Testis (tissue), 3 donors: Measurements from ENCODE around the gene EDAR. TPM values are rescaled to one million over a fixed set of nuclear protein-coding genes. Genes with fewer than 3 reads are reported as not detected.

Source experiments
- DNase-seq: peaks from one replicate; pipeline ENCODE4 v3.0.0-alpha.2; 2019
- H3K27ac ChIP-seq, 2 donors: fragments of 200-600 bp; sonication (generic); one replicate each; pipeline ENCODE4 v1.5.1; 2019
- H3K27me3 ChIP-seq: fragments of 200-600 bp; sonication (generic); one replicate; pipeline ENCODE4 v1.5.1; 2019
- H3K36me3 ChIP-seq: fragments of 200-600 bp; sonication (generic); one replicate; pipeline ENCODE4 v1.5.1; 2017; ENCODE audit warnings: low read depth; ENCODE audit errors: missing control alignments
- H3K4me1 ChIP-seq: fragments of 200-600 bp; sonication (generic); one replicate; pipeline ENCODE4 v1.5.1; 2019
- H3K4me3 ChIP-seq, 2 donors: fragments of 200-600 bp; sonication (generic); one replicate each; pipeline ENCODE4 v1.5.1; 2017 to 2019
- H3K9me3 ChIP-seq: fragments of 200-600 bp; sonication (generic); one replicate; pipeline ENCODE4 v1.5.1; 2017
- CTCF ChIP-seq, 3 experiments: fragments of 450-650 bp in 2 of 3; fragments of 200-600 bp in 1 of 3; sonication (generic) in 1 of 3; IDR thresholded peaks; one replicate each; pipeline ENCODE4 v1.5.1; 2016 to 2019; ENCODE audit warnings: antibody characterized with exemption in 3 of 3, mild to moderate bottlenecking in 2 of 3, moderate library complexity in 1 of 3
- POLR2A ChIP-seq: fragments of 450-650 bp; IDR thresholded peaks from one replicate; pipeline ENCODE4 v1.6.1; 2017; ENCODE audit warnings: antibody characterized with exemption, mild to moderate bottlenecking, moderate library complexity
- WGBS, 2 donors: methylation state at CpG; one replicate each; pipeline ENCODE4 v1.1.5; 2018; 5-methylcytosine and 5-hydroxymethylcytosine counted together
- intact Hi-C: fragments of 100-400 bp; cut with DNase I; formaldehyde crosslinking; loops from one replicate; pipeline ENCODE4 v1.15.1; 2023; ENCODE audit warnings: low total_unique reads
- polyA plus RNA-seq: library from polyadenylated mRNA; stranded (reverse); fragments of 350-450 nt; fragmentation: Illumina TruSeq; extraction: RNeasy Lipid Tissue Mini Kit (QIAGEN cat#74804); gene quantifications from one replicate; pipeline ENCODE4 v1.2.3, GENCODE V29; 2014; ENCODE audit warnings: low read depth, low replicate concordance; ENCODE audit not compliant: insufficient read depth
- total RNA-seq, 2 donors: library from RNA; depleted of rRNA; stranded (reverse); fragments of >200 nt; gene quantifications; one replicate each; pipeline ENCODE4 v1.2.3, GENCODE V29; 2016

Gene EDAR
- total and polyA plus RNA-seq, 3 donors from 2014 or later, result 0.30 to 0.74 (median 0.39) TPM

- Histone ChIP-seq H3K4me3 (no peak overlapping the region), H3K9me3 (no peaks in the 10 kb centered on the region), H3K27me3 (no peaks in the 10 kb centered on the region), H3K4me1 (peaks cover 6% of the 10 kb centered on the region), H3K27ac (no peak overlapping the region), H3K36me3 (no peaks in the 10 kb centered on the region)
- WGBS, 2 donors, result 68 to 76% methylated on average over 4 of the region's 4 CpGs
- no peak for DNase-seq
- TF ChIP-seq CTCF (IDR thresholded peaks at IDR 0.05) (no peak), POLR2A (no peak)
- intact Hi-C loops, result no loop called here
Observed at GRCh38 chr2:108949316-108950239, 39.4 kb downstream of the EDAR start.

GRCh38 chr2:108947271-108947907 is 41.6 kb downstream of the EDAR start:
- WGBS, 2 donors, result 89 to 92% methylated on average over 5 of the region's 5 CpGs

GRCh38 chr2:108946442-108946841 is 42.6 kb downstream of the EDAR start:
- intact Hi-C loops, result no loop called here
- 94 to 95% methylated on average over 1 of the region's 1 CpG for WGBS, 2 donors
- TF ChIP-seq CTCF (IDR thresholded peaks at IDR 0.05) (no peak), POLR2A (no peak)

More at GRCh38 chr2:108947271-108947907, 41.6 kb downstream of the EDAR start:
- Histone ChIP-seq H3K4me3 (no peak overlapping the region), H3K27ac (no peak overlapping the region), H3K27me3 (no peaks in the 10 kb centered on the region), H3K36me3 (no peaks in the 10 kb centered on the region), H3K9me3 (no peaks in the 10 kb centered on the region), H3K4me1 (peaks cover 7% of the 10 kb centered on the region)
- TF ChIP-seq POLR2A (no peak), CTCF (IDR thresholded peaks at IDR 0.05) (no peak)
- intact Hi-C loops, result no loop called here
- no peak for DNase-seq

GRCh38 chr2:108945969-108946368 is 43.1 kb downstream of the EDAR start:
- intact Hi-C loops, result no loop called here
- Histone ChIP-seq H3K4me3 (no peak overlapping the region), H3K36me3 (no peaks in the 10 kb centered on the region), H3K27ac (no peak overlapping the region), H3K9me3 (no peaks in the 10 kb centered on the region), H3K4me1 (peaks cover 7% of the 10 kb centered on the region), H3K27me3 (no peaks in the 10 kb centered on the region)
- WGBS, 2 donors, result 34 to 39% methylated on average over 5 of the region's 5 CpGs
- peak; percentile 91 for DNase-seq
- TF ChIP-seq CTCF (IDR thresholded peaks at IDR 0.05) (no peak), POLR2A (no peak)

More at GRCh38 chr2:108946442-108946841, 42.6 kb downstream of the EDAR start:
- Histone ChIP-seq H3K27me3 (no peaks in the 10 kb centered on the region), H3K4me1 (peaks cover 7% of the 10 kb centered on the region), H3K9me3 (no peaks in the 10 kb centered on the region), H3K36me3 (no peaks in the 10 kb centered on the region), H3K4me3 (no peak overlapping the region), H3K27ac (no peak overlapping the region)
- DNase-seq, result no peak
